Hematopoietic multipotent progenitor cell treated with erythropoietin and hydrocortisone succinate and interleukin-3 and kit ligand, for 15 days (in vitro differentiated cells): ENCODE results near the gene PLCG2.
"Not testable (repeated sequence)": the region's sequence is repeated elsewhere in the genome, so short reads cannot be mapped to it uniquely, and the experiment has no call there.

ENCODE experiments used
- DNase-seq: peaks from one replicate; pipeline ENCODE4 v3.0.0-alpha.2; 2015; ENCODE audit warnings: low spot score

Gene PLCG2

DNA sequence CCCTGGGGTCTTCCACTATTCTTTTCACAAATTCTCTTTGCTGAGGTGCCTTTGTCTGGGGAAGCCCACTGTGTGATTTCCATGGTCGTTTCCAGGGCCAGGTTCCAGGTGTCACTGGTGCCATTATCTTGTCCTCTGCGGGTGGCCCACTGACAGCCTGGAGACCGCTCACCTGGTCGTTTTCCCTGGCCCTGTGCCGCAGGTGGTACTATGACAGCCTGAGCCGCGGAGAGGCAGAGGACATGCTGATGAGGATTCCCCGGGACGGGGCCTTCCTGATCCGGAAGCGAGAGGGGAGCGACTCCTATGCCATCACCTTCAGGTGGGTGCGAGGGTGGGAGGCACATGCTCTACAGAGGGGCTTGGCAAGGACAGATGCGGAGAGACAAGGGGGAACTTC is 133.3 kb downstream of the PLCG2 start:
- no peak for DNase-seq

DNA sequence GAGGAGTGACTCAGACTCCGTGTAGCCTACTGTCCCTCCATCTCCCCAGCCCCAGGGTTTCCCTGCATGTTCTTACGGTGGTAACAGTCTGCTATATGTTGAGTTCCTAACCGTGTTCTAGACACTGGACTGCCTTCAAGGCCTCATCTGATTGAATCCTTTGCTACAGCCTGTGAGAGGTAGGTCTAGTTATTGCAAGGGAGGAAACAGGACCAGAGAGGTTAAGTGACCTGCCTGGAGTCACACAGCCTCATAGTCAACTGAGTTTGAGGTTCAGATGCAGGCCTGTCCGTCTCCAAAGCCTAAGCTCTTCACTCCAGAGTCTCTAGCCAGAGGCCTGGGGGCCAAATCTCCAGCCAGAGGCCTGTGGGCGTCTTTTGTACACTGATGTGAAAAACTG is 134.1 kb downstream of the PLCG2 start:
- no peak for DNase-seq

GRCh38 chr16:81917375-81917774 is 138.3 kb downstream of the PLCG2 start:
- DNase-seq = no peak

- DNase-seq = no peak
These were observed 139.8 kb downstream of the PLCG2 start for GRCh38 chr16:81918927-81919326.

GRCh38 chr16:81920498-81920897 is 141.4 kb downstream of the PLCG2 start:
- no peak for DNase-seq

DNA sequence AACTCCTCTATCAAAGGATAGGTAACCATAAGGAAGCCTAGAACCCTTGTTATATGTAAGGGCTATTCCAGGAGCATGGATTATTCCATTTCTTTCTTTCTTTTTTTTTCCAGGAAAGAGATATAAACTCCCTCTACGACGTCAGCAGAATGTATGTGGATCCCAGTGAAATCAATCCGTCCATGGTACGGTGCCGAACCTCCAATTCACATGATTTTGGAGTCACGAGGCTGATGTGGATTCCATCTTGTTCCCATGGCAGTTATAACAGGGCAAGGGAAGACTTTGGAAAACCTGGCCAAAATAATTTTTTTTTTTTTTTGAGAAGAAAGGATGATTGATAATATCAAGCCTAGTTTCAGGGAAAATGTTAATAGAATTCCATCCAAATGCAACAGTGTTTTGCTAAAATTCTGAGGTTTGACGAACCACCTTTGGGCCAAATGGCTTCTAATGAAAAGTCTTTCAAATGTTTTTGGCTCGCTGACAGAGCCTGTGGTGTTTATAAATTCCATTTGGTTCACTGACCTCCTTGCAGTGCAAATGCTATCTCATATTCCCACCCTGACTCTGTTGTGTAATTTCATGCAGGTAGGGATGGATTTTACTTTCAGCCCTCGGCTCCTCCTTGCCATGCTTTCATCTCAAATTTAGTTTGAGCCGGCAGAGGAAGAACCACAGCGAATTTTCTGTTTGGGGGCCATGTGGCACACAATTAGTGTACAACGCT is 142.2 kb downstream of the PLCG2 start:
- no peak for DNase-seq

DNA sequence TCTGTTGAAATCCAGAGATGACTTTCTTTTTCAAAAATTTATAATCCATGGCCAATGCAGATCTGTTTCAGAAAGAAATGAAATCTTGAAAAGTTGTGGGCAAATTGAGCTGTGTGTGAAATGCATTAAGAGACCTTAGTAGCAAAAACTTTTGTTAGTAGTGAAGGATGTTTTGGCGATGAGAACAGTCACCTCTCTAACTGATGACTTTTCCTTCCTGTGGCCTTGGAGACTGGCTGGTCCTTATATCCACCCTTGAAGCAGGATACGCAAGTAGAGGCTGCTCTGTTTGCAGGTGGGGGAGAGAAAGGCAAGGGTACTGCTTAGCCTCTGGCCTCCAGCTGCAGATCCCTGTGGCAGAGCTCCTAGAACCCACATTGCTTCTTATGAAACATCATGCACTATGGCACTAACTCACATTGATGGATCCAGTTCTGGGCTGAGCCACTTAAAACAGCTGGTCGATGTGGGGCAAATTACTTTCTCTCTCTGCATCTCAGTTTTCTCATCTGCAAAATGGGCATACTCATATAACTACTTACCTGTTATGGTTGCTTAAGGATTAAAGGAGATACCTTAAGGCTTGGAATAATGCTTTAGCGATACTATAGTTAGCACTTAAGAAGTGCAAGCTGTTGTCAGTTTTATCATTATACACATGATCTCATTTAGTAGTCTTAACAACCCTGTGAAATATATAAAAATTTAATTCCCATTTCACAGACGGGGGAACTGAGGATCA is 142.9 kb downstream of the PLCG2 start:
- no peak for DNase-seq

DNA sequence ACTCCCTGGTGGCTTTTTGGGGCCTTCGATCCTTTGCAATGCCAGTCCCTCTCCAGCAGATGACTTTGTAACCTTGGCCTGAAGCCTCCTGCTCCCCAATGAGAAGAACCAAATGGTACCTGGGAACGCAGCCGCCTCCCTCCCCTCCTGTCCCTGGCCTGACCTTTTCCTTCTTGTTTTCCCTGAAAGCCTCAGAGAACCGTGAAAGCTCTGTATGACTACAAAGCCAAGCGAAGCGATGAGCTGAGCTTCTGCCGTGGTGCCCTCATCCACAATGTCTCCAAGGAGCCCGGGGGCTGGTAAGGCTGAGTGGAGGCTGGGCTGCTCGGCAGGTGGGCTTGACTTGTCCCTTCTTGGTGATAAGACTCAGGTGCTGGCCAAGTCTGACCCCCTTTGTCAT is 144.2 kb downstream of the PLCG2 start:
- DNase-seq = no peak

GRCh38 chr16:81925016-81925415 is 145.9 kb downstream of the PLCG2 start:
- DNase-seq = no peak

GRCh38 chr16:81926036-81926435 is 146.9 kb downstream of the PLCG2 start:
- DNase-seq = no peak

GRCh38 chr16:81927561-81928185 is 148.6 kb downstream of the PLCG2 start:
- no peak for DNase-seq

- DNase-seq = no peak
These were observed 149.3 kb downstream of the PLCG2 start for GRCh38 chr16:81928271-81928918.

GRCh38 chr16:81928975-81929374 is 149.9 kb downstream of the PLCG2 start:
- DNase-seq = no peak

DNA sequence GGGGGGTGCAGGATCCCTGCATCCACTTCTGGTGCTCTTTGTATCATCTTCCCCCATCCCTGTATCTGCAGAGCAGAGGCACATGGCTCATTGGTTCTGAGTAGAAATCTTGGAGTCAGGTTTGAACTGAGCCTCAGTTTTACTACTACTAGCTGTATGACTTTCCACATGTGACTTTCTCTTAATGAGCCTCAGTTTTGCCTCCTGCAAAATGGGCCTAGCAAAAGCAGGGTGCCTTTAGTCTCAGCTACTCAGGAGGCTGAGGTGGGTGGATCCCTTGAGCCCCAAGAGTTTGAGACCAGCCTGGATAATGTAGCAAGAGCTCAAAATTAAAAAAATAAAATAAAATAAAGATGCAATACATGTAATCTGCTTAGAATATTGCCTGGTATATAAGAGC is 150.8 kb downstream of the PLCG2 start:
- no peak for DNase-seq

DNA sequence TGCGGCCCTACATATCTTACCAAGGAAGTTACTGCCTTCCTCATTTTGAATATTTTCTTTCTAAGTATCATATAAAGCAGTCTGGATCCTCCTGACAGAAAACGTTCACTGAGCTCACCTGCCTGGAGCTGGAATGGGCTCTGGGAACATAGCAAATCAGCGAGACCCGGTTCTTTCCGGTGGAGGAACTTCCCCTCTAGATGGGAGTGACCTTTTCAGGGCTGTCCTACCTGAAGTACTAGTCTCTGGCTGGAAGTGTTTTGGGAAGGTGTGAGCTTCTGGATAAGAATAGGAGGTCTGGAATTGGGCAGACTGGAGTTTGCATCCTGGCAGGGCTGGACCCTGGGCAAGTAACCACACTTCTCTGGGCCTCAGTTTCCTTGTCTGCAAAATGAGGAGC is 152.8 kb downstream of the PLCG2 start:
- DNase-seq = no peak

DNA sequence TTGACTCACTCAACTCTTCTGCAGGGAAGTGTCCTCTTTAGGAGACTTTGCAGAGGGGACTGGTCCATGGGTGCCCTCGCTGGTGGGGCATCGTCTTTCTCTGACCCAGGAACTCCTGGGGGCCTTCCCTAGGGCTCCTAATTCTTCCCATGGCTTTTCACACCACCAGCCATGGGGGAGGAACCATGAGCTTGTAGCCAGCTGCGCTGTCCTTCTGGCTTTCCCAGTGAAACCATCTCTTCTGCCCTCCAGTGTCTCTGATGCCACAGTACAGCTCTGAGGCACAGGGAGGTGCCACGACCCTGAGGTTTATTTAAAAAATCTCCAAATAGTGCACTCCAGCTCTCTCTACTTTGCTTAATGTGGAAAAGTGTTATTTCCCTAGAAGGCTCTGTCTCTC is 153.6 kb downstream of the PLCG2 start:
- no peak for DNase-seq

GRCh38 chr16:81933361-81933760 is 154.3 kb downstream of the PLCG2 start:
- DNase-seq = no peak

GRCh38 chr16:81934711-81935110 is 155.6 kb downstream of the PLCG2 start:
- not testable (repeated sequence) for DNase-seq

DNA sequence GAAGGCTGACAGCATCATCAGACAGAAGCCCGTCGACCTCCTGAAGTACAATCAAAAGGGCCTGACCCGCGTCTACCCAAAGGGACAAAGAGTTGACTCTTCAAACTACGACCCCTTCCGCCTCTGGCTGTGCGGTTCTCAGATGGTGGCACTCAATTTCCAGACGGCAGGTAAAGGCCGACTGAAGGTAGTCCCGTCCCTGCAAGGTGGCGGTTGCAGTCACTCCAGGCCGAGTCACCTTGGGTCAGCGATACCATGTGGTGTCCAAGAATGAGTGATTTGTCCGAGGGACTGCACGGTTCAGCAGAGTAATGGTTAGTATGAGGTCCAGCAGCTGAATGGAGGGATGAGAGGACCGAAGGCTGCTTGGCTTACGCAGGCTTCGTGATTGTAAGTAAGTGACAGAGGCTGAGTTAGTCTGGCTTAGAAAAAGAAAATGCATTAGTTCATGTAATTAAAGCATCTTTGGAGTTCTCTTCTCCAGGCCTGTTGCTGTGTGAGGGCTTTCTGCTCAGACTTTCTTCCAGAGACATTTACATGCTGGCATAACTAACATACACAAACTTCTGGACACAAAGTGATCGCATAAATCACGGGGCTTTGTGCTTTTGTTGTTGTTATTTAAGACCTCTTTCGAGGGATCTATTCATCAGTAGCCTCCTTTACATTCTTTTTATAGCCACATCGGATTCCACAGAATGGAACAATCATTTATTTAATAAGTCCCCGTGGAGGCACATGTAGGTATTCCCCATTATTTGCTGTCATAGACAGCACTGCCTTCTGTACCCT is 157.3 kb downstream of the PLCG2 start:
- DNase-seq = no peak

DNA sequence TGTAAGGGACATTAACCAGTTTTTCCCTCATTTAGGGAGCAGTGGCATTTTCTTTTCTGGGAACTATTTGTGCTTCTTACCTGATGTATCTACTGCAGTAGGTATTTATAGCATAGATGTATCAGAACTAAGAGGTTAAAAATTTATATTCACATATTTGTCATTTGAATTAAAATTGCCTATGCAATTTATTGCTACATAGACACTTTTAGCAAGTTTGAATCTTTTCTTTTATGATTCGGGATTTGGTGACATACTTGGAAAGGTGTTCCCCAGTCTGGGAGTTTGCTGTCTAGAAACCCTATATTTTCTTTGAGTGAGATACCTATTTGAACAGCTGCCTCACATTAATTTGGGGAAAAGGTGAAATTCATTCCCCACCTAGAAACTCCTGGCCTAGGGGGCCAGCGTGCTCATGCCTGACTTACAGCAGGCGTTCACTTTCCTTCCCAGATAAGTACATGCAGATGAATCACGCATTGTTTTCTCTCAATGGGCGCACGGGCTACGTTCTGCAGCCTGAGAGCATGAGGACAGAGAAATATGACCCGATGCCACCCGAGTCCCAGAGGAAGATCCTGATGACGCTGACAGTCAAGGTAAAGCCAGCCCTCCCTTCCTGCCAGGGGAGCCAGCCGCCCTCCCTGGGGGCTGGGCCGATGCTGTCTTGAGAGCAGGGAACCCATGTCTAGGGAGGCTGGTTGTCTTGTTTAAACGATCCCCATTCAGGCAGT is 158.4 kb downstream of the PLCG2 start:
- DNase-seq = no peak
